NB4 (cell line): ENCODE results near the gene CIAO3.

ENCODE experiments used
- DNase-seq: peaks from one replicate; pipeline ENCODE4 v3.0.0; 2010; ENCODE audit warnings: low read depth
- H3K4me3 ChIP-seq: one replicate; pipeline ENCODE4 v1.5.1; 2011; ENCODE audit warnings: mild to moderate bottlenecking, low read depth, low read length, moderate library complexity
- CTCF ChIP-seq: IDR thresholded peaks from one replicate; pipeline ENCODE4 v1.5.1; 2012; ENCODE audit warnings: low read depth, low read length
- MAX ChIP-seq: IDR thresholded peaks from 2 replicates; pipeline ENCODE4 v1.6.1; 2011; ENCODE audit warnings: low read depth, low read length
- MYC ChIP-seq: IDR thresholded peaks from 2 replicates; pipeline ENCODE4 v1.6.1; 2011; ENCODE audit warnings: low read depth, low read length
- POLR2A ChIP-seq: IDR thresholded peaks from 2 replicates; pipeline ENCODE4 v1.6.1; 2011; ENCODE audit warnings: mild to moderate bottlenecking; ENCODE audit not compliant: insufficient read length; ENCODE audit errors: extremely low read depth

The CIAO3 gene

GRCh38 chr16:782258-782657 lies 41.5 kb upstream of the CIAO3 start:
- H3K4me3 ChIP-seq: no peak overlapping the region
- TF ChIP-seq CTCF (no peak), MAX (no peak), MYC (no peak), POLR2A (no peak)
- DNase-seq: no peak

- peak; percentile 49 for DNase-seq
- TF ChIP-seq MYC (no peak), MAX (peak; percentile 84)
- no peak overlapping the region for H3K4me3 ChIP-seq
Measured at GRCh38 chr16:781346-782010, 40.7 kb upstream of the CIAO3 start.

- no peak overlapping the region for H3K4me3 ChIP-seq
- no peak for DNase-seq
- no peak for TF ChIP-seq POLR2A
Measured at GRCh38 chr16:780296-780695, 39.5 kb upstream of the CIAO3 start.

- DNase-seq: no peak
- no peak overlapping the region for H3K4me3 ChIP-seq
- TF ChIP-seq POLR2A: no peak
- no peak for TF ChIP-seq MAX
- TF ChIP-seq MYC: no peak
- no peak for TF ChIP-seq CTCF
Measured at GRCh38 chr16:779561-779960, 38.8 kb upstream of the CIAO3 start.

- H3K4me3 ChIP-seq: no peak overlapping the region
- no peak for DNase-seq
- no peak for TF ChIP-seq MYC
- TF ChIP-seq POLR2A: no peak
- no peak for TF ChIP-seq CTCF
- TF ChIP-seq MAX: no peak
Measured at GRCh38 chr16:778909-779527, 38.2 kb upstream of the CIAO3 start.

GRCh38 chr16:778447-778846 lies 37.6 kb upstream of the CIAO3 start:
- DNase-seq: no peak
- TF ChIP-seq CTCF: no peak
- no peak for TF ChIP-seq POLR2A
- TF ChIP-seq MYC: no peak
- no peak for TF ChIP-seq MAX

GRCh38 chr16:777826-778225 lies 37.0 kb upstream of the CIAO3 start:
- no peak for DNase-seq
- no peak overlapping the region for H3K4me3 ChIP-seq
- no peak for TF ChIP-seq MYC
- TF ChIP-seq MAX: no peak
- no peak for TF ChIP-seq CTCF
- no peak for TF ChIP-seq POLR2A

More at GRCh38 chr16:778447-778846, 37.6 kb upstream of the CIAO3 start:
- H3K4me3 ChIP-seq: no peak overlapping the region
